Activated CD8-positive, alpha-beta memory T cell treated with anti-CD3 and anti-CD28 coated beads, Interleukin-2, amount 50 U/mL, for 4 hours (primary cell): ENCODE measurements around the gene MT1B.
A peak's percentile ranks its signal among the peaks of the same experiment; 100 is the strongest.

ENCODE experiments used
- DNase-seq: peaks from one replicate; pipeline ENCODE4 v3.0.0-alpha.2; 2020

Gene MT1B

GRCh38 chr16:56651586-56651985 lies at the start of gene MT1B:
Gene MT1B, plus strand, starts transcription at chr16:56651886. Its CDS starts 68 bp downstream, at chr16:56651954.
- no peak for DNase-seq

- no peak for DNase-seq
These were observed 48.1 kb upstream of the MT1B start for GRCh38 chr16:56603589-56603988.

GRCh38 chr16:56604966-56605365 lies 46.7 kb upstream of the MT1B start:
- DNase-seq, result no peak

GRCh38 chr16:56605475-56605874 lies 46.2 kb upstream of the MT1B start:
- DNase-seq, result no peak

- DNase-seq, result no peak
These were observed 45.6 kb upstream of the MT1B start for GRCh38 chr16:56606071-56606475.

- DNase-seq, result no peak
These were observed 45.1 kb upstream of the MT1B start for GRCh38 chr16:56606476-56607108.

- no peak for DNase-seq
These were observed 44.5 kb upstream of the MT1B start for GRCh38 chr16:56607109-56607618.

- DNase-seq, result no peak
These were observed 44.0 kb upstream of the MT1B start for GRCh38 chr16:56607675-56608042.

GRCh38 chr16:56608043-56608875 lies 43.4 kb upstream of the MT1B start, which contains the start of gene MT2A:
Gene MT2A, plus strand, starts transcription at chr16:56608584. Its CDS starts 72 bp downstream, at chr16:56608656.
- peak; percentile 86 for DNase-seq

GRCh38 chr16:56608876-56609462 lies 42.7 kb upstream of the MT1B start:
- no peak for DNase-seq

GRCh38 chr16:56609463-56609921 lies 42.2 kb upstream of the MT1B start:
- peak; percentile 69 for DNase-seq

- DNase-seq, result peak; percentile 73
These were observed 41.6 kb upstream of the MT1B start for GRCh38 chr16:56610017-56610608.

GRCh38 chr16:56610609-56611111 lies 41.0 kb upstream of the MT1B start:
- no peak for DNase-seq

- DNase-seq, result no peak
These were observed 40.3 kb upstream of the MT1B start for GRCh38 chr16:56611281-56611833.

- no peak for DNase-seq
These were observed 38.0 kb upstream of the MT1B start for GRCh38 chr16:56613706-56614105.

GRCh38 chr16:56614549-56614991 lies 37.1 kb upstream of the MT1B start:
- DNase-seq, result no peak

- no peak for DNase-seq
These were observed 36.3 kb upstream of the MT1B start for GRCh38 chr16:56615353-56615752.

- no peak for DNase-seq
These were observed 35.0 kb upstream of the MT1B start for GRCh38 chr16:56616608-56617211.

- no peak for DNase-seq
These were observed 34.2 kb upstream of the MT1B start for GRCh38 chr16:56617212-56618085.

- DNase-seq, result no peak
These were observed 33.5 kb upstream of the MT1B start for GRCh38 chr16:56618138-56618537.

- no peak for DNase-seq
These were observed 31.3 kb upstream of the MT1B start for GRCh38 chr16:56620339-56620897.
